HUDEP-2 (cell line): Measurements from ENCODE around the gene DCAF5.
"Not testable (repeated sequence)": the region's sequence is repeated elsewhere in the genome, so short reads cannot be mapped to it uniquely, and the experiment has no call there.

Experiments
- DNase-seq, 76 experiments: peaks; one replicate each; lab custom pipeline; 2025; ENCODE audit not compliant: unreplicated experiment in 76 of 76; lab: John Stamatoyannopoulos, UW

The DCAF5 gene

DNA sequence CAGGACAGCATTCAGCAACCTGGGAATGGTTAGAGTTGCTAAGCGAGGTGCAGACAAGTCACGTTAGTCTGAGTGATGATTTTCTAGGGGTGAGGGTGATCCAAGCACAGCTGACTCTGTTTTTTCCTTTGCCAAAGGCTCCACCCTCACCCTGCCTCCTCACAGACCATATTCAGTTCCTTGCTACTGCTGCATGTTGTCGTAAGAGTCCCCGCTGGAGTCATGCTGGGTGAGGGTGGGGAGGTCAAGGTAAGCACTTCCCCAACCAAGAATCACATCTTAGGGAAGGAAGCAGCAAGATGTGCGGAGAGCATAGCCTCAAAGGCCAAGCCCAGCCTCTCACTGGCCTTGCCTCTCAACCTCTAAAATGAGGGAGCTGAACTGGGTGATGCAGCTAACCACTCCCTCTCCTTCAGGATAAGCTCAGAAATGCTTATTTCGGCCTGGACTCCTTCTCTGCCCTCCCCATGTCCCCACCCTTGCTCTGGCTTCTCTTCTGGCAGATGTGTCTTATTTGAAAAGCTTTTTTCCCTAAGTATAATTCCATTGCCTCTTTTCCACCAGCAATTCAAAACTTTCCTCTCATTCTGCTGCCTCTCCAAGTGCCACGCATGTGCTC is 107.0 kb downstream of the DCAF5 start:
- no peak for DNase-seq

DNA sequence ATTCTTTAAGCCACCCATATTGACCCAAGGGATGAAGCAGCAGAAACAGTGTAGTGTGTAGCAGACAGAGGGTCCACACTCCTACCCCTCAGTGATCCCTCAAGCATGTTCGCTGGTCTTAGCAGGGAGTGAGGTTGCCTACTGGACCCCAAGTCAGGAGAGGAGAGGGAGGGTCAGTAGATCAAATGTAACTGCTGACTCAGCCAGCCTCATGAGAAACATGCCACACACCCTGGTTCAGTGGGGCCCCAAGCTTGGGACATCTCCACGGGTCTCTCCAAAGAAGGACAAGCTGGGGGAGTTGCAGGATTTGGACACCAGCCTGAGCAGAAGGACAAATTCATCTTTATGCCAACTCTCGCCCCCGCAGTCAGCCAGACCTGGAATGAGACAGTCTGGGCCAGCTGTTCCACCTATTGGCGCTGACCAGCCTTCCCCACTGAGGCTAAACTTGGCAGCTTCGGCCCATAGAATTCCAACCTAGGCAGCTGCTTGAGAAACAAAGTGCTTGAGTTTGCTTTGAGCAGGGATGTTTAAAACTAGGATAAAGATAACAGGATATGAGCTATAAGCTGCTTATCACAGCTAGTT is 107.9 kb downstream of the DCAF5 start:
- DNase-seq: no peak

DNA sequence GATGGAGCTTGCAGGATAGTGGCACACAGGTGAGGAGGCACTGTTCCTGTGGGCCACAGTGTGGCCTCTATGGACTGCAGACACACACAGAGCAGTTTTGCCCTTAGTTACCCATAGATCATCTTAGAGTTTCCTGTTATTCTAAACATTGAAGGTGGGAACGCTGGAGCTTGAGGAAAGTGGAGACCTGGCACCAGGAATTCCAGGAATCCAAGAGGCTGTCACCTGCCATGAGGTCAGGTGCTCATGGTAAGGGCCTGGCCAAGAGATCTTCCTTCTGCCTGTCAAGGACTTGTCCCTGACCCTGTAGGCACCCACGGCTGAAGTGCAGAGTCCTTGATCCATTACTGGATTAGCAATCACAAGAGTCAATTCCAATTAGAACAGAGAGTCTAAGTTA is 108.6 kb downstream of the DCAF5 start:
- no peak for DNase-seq

DNA sequence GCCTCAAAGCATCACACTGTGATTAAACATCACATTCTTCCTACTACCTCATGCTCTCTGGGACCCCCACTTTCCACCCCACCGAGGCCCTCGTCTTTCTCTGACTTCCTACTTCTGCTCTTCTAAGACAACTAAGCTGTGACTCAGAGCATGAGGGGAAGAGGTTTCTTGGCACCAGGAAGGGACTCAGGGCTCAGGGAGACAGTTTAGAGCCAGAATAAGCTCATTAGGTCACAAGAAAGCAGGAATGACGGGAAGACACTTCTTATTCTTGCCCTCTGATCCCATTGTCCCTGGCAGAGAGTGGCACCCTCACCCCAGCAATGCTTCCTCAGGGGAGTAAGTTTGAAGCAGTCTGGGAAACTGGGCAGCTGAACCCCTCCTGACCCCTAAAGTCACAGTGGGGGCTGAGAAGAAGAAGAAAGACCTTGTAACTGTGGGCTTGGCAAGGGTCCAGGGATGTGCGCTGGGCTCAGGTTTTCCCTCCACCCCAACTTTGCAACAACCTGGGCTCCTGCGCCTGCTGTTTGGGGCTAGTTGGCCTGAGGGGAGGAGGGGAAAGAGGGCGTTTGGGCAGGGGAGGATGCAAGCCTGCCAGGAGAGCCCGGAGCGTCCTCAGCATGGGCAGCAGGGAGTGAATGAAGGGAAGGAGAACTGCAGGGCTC is 109.2 kb downstream of the DCAF5 start:
- DNase-seq: no peak

DNA sequence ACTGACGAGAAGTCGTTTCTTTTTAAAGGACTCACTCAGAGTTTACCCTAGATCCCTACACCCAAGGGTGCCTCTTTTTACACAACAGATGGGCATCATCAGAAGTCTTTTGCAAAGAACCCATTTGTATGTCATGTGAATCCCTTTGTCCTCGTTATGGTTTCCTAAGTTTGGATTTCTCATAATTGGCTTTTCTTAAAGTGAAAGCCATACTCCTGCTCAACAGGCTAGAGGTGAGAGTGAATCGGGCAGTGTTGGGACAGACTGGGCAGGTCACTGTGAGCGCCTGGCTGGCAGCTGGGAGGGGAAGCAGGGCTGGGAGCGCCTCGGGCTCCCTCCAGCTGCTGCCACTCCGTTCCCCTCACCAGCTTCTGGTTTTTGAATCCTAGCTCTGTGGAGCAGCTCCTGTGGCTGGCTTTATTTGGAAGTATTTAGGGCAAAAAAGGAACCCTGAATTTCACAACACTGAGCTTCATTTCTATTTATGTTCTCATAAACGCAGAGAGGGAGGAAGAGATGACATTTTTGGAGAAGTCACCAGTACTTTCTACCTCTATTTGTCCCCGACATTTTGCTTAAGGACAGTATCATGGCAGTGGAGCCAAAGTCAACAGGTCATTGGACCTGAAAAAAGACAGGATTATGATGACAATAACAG is 110.0 kb downstream of the DCAF5 start:
- DNase-seq: no peak

DNA sequence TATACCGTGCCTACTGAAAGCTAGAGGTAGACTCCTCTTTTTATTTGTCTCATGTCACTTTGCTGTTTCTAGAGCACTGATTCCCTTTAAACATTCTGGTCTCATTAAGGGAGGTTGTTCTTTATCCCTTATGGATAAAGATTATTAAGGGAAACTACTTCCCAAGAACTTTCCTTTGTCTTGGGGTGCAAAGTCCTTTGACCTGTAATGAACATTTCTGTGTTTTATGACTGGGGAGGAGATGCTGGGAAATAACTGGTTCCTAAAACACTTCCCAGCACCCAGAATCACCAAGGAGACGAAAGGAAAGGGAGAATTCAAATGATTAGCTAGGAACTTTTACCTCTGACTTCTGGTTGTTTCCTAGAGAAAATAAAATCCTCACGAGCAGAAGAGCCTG is 110.6 kb downstream of the DCAF5 start:
- no peak for DNase-seq

DNA sequence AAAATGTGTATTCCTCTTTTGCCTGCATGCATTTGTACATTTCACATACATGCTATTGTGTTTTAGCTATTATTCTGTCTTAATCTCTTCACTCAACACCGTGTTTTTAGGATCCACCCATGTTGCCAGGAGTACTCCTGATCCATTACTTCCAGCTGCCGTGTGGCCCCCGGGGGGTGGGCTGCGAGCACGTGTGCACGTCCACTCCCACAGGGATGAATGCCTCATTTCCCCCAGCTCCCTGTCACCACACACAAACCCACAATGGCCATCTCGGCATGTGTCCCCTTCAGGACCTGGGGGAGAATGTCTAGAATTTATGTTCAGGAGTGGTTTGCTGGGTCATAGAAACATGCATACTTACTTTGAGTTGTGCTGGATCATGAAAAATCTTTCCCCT is 111.1 kb downstream of the DCAF5 start:
- no peak for DNase-seq

DNA sequence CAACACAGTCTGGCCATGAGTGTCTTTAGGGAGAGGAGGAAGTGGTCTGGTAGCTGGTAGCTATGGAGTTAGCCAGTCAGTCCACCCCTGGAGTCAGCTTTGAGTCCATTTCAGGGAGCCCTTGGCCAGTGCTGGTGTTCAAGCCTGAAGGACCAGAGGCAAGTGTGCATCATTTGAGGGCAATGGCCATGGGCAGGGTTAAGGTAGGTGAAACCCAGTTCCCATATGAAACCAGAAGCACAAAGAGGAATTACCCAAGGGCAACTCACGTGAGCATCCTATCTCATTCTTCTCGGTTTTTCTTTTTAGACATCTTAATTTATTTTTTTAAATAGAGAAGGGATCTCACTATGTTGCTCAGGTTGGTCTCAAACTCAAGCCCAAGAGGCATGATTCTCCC is 112.6 kb downstream of the DCAF5 start:
- no peak for DNase-seq

DNA sequence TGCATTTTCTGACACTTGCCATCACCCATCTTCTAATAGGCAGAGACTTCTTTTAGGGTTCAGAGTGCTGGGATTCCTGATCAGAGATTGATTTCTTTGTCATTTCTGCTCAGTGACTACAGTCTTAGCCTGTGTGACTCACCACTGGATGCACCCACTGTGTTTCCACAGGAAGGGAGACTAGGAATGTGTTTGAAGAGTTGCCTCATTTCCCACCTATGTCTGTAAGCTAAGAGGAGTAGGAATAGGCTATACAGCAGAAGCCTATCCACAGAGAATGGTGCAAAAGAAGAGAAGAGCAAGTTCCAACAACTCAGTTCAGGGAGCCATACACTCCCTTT is 113.7 kb downstream of the DCAF5 start:
- DNase-seq: no peak

DNA sequence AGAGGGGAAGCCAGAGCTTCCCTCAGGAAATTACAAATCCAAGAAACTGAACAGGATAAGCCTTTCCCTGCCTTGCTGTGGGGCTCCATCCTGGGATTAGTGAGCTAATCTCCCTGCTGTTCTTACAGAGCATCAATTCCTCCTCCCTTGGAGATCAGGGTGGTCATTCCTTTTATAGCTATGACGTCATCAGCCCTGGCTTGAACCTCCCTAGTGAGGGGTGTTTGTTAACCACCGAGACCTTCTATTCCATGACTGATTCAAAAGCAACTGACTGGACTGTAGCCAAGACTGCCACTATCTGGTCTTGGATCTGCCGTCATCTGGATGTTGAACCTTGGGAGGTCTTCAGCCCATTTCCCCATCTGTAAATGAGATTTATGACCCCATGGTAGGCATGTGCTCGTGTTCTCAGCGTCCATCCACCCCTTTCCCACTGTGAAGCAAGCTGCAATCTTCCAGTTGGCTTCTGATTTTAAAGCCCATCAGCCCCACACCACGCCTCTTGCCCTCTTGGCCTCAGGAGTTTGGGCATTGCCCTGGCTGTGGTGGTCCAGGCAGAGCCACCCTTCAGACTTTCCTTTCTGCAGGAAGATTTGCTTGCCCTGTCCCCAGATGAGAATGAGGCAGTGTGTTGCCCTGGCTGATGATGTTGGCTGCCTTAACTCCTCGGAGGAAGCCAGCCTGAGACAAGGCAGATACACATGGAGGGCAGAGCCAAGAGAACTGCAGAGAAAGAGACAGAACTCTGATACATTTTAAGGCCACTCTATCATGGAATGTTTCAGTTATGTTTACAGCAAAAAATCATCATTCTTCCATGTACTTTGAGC is 114.2 kb downstream of the DCAF5 start:
- DNase-seq: no peak

DNA sequence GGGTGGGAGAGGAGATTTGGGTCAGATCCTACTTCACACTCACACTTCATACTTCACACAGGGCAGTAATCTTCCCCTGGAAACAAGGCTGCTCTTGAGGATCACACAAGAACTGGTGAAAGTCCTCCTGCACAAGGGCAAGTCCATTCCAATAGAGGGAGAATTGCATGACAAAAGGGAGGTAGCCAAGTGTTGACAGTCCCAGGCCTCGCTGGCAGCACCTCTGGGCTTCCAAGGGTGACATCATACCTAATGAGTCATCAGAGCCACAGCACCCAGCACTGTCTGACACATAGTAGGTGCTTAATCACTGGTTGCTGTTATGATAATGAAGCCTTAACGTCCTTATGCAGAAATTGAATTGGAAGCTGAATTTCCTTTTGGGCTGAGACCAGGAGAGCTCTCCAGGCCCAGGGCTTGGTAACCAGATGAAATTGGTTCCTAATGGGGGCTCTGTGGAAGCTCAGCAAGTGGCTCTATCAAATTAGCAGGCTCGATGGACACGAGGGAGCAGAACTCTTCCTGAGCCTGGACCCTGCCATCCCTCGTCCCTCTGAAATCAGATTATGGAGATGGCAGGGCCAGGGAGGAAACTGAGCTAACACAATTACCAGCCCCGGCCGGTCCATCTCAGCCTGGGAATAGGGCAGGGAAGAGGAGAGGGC is 115.0 kb downstream of the DCAF5 start:
- no peak for DNase-seq

DNA sequence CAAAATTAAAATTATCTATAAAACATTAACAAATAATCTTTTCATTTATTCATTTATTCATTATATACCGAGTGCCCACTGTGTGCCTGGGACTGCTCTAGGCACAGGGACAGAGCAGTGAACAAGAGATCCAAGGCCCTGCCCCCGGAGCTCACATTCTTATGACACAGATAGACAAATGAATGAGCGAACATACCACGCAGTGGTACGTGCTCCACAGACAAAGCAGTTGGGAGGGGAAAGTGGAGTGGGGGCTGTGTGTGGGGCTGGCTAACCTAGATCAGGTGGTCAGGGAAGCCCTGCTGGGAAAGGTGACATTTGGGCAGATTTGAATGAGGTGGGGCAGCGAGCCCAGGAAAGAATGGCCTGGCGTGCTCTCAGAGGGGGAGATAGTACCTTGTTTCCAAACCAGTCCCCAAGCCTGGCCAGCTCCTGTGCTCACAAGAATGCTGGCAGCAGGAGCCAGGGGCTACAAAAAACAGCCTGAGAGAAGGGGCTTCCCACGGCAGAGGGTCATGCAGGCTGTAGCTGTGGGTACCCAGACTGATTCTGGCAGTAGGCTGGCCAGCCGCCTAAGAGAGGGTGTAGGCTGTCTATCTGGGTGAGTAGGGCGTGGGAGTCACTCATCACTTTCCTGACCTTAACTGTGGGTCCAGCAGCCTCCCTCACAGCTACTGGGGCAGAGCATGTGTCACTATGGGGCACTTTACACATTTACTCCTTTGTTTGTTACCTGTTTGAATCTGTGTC is 116.0 kb downstream of the DCAF5 start:
- DNase-seq: peak in 28 of 76 experiments; percentile 1 to 67 (median 20)

DNA sequence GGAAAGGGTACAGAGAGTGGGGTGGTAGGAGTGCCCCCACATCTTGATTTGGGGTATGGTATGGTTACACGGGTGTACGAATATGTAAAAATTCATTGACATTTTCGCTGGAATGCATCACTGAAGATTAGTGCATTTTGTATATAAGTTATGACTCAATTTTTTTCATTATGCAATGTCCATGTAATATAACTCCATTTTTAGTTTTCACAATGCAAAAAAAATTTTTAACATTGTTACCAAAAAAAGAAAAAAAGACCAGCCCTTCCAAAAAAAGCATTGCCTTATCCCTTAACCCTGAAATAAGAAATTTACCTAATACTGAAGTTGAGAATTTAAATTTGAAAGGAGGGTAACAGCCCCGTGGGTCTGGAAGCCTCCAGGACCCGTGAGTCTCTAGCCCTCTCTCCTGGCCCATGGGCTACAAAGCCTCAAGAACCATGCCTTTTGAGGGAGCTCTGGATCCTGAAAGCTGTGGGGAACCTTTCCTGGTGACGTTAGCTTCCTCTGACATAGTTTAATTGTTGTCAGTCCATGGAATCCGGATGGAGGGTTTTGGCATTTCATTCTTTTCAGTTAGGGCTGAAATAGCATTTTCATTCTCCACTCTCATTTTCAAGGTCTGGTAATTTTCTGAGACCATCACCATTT is 118.2 kb downstream of the DCAF5 start:
- DNase-seq: no peak

DNA sequence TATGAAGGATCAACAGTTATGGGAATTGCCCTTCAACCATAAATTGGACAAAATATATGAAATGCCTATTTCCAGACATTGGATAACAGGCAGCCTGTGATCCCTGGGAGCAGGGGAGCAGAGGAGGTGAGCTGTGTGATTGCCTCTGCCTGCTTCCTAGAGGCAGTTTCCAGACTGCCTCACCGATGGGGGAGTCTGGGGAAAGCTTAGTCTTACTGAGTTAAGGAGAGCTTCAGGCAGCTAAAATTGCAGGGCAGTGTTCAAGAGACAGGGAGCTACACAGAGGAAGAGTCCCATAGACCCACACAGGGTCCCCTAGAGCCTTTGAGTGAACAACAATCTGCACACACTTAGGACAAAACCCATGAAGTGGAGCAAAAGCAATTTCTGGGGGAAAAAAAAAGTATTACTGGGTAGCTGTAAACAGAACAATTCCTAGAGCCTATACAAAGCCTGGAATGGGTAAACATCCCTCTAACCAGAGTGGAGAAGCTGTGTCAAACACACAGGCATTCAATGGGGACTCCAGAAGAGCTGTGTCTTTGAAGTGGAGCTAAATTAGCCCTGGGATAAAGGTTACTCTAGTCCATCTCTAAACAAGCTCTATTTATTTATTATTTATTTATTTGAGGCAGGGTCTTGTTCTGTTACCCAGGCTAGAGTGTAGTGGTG is 125.5 kb downstream of the DCAF5 start:
- no peak for DNase-seq

DNA sequence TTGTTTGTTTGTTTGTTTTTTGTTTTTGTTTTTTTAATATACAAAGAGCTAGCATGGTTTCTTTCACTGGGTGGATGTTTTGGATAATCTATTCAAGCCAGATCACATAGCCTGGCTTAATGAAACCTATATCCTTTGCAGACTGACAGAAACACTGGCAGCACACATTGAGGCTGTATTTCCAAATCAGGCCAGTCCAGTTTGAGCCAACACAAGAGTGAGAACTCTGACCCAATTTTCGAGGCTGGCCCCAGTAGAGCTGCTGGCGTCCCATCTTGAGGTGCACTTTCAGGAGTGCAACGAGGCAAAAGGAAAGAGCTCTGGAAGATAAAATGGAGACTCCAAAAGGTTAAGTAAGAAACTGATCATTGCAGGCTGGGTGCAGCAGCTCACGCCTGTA is 129.9 kb downstream of the DCAF5 start:
- no peak for DNase-seq

DNA sequence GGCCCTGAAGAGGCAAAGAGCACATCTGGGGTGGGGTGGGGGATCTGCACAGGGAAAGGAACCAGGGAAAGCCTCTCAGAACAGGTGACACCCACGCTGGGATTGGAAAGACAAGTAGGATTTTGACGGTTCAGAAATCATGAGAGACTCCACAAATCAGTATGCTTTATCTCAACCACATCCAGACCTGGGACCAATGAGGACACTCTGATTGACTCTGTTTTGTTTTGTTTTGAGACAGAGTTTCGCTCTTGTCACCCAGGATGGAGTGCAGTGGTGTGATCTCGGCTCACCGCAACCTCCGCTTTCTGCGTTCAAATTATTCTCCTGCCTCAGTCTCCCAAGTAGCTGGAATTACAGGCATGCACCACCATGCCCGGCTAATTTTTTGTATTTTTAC is 130.8 kb downstream of the DCAF5 start:
- not testable (repeated sequence) for DNase-seq

DNA sequence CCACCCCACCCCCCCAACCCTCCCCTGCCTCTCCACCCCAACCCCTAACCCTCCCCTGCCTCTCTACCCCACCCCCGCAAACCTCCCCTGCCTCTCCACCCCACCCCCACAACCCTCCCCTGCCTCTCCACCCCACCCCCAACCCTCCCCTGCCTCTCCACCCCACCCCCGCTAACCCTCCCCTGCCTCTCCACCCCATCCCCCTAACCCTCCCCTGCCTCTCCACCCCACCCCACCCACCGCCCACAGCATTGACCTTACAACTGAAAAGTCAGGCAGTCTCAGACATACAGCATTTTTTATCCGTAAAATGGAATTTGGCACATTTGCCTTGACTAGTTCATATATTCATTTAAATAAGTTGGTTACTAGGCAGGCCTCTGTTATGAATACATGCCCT is 135.2 kb downstream of the DCAF5 start:
- DNase-seq: peak in 5 of 76 experiments; percentile 2 to 38 (median 13)

DNA sequence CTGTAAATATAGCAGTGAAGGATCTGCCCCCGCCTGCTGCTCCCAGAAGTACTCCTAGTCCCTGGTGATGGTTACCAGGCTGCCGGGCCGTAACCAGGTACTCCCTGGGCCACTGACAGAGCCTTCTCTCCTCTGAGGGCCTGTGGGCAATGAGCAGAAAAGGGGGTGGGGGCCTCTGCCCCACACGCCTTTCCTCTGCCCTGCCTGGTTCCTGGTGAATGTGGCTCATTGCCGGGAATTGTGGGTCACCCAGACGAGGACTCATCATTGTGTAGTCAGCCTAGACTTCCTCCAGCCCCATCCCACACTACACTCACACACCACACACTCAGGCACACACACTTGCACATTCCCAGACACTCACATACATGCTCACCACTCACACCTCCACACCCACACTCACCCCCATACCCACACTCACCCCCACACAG is 138.1 kb downstream of the DCAF5 start:
- DNase-seq: no peak
